Stimulated activated CD8-positive, alpha-beta memory T cell treated with anti-CD3 and anti-CD28 coated beads, Interleukin-12 subunit alpha, Interleukin-12 subunit beta, amount 100 ng/mL, for 4 hours (primary cell): ENCODE data around the gene PDPN.
"Not testable (repeated sequence)": the region's sequence is repeated elsewhere in the genome, so short reads cannot be mapped to it uniquely, and the experiment has no call there.

Experiments used
- DNase-seq: peaks from one replicate; pipeline ENCODE4 v3.0.0-alpha.2; 2020; ENCODE audit warnings: low read depth

Gene PDPN

GRCh38 chr1:13583595-13583965 is at the start of gene PDPN:
Gene PDPN, plus strand, starts transcription at chr1:13583832. Its CDS starts 202 bp downstream, at chr1:13584034.
- DNase-seq, result no peak

DNA sequence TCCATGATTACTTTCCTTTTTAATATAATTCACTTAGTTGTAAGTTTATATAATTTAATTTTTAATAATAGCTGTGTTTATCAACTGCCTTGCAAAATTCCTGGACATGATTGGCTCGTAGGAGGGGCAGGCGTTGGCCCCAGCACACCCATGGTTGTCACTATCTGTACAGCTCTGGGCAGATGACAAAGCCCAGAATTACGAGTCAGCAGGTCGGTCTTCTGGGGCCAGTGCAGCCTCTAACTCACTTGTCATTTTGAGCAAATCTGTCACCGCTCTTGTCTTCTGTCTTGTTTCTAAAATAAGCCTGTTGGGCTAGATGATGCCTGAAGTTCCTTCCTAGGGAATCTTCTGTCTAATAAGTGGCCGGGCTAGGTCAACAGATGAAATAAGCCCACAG is 48.4 kb upstream of the PDPN start:
- no peak for DNase-seq

DNA sequence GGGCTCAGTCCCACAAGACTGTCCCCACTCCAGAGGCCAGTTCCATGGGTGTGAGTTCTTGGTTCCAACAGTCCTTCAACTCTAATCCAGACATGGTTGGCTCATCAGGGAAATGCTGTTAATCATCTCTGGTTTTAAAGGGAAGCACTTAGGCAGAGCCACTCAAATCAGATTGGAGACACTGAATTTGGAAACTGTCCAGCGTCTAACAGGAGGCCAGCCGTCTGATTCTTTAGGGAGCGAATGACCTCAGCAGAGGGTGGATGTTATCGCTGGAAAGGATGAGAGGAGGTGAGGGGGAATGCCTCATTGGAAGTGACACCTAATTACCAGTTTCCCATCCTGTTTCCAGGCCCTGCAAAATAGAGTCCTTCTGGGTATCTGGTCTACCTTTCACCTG is 47.1 kb upstream of the PDPN start:
- DNase-seq, result no peak

DNA sequence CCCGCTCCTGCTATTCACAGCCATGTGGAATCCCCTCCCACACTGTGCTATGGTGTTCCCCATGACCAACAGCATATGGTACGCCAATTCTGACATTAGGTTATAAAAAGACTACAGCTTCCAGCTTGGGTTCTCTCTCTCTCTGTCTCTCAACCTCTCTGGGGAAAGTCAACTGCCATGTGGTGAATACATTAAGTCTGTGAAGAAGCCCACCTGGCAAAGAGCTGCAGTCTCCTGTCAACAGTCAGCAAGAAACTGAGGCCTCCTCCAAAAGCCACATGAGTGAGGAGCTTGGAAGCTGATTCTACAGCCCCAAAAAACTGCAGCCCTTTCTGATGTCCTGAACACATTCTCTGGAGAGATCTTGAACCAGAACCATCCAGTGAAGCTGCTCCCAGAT is 44.8 kb upstream of the PDPN start:
- DNase-seq, result no peak

DNA sequence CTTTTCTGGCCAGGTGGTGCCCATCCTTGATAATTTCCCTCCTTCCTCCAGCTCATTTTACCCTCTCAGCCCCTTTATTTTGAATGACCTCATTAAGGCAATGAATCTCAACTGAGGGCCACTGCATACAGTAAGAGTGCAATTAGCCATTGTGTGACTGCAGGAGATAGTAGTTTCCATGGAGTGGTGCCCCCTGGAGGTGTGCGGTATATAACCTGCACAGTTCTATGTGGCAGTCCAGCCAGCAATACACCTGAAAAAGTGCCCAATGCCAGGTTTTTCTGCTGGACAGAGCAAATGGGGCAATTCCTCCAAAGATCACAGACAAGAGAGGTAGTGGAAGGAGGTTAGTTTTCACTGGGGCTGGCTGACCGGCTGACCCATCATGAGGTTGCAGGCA is 43.9 kb upstream of the PDPN start:
- DNase-seq, result no peak

GRCh38 chr1:13540866-13541265 is 42.8 kb upstream of the PDPN start:
- no peak for DNase-seq

- DNase-seq, result no peak
Observed at GRCh38 chr1:13541435-13542215, 42.0 kb upstream of the PDPN start.

DNA sequence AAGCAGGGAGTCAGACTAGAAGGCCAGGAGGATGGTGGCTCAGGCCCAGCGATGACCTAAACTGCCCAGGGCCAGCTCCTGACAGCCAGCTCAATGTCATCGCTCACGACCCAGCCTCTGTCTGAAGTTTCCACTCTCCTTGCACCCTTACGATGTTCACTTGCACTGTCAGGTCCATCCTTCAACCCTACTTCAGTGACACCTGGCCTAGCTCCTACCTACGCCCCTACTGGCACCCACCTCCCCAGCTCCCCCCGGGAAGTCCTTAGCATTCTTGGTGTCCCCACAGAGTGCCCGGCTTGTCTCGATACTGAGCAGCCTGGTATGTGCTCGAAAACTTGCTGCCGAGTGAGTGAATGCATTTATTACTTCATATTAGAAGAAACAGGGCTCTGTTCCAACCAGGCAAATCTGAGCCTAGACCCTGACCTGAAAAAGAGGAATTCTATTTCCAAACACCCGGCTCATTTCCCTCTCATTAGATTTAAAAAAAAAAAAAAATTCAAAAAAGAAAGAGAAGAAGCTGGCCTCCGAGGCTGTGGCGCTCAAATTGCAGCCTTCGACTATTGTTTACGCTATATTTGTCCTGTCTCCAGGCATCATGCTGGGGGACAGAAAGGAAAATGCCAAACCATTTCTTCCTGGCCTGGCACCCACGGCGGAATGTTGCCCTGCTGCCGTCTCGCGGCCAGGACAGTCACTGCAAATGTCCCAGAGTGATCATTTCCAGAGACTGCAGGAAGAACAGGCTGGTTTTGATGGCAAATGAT is 40.0 kb upstream of the PDPN start:
- DNase-seq, result no peak

DNA sequence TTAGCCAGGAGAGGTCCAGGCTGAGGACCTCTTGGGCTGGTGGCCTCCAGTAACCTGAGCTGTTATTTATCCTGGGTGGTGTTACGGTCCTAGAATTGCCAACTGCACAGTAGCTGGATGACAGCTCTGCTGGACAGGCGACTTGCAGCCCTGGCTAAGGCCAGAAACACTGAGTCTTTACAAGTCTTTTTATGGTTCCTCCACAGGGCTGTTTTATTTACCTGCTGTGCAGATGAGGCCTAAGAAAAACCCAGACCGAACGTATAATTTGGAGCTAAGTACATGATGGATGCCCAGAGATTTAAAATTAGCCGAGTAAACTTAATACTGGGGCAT is 39.4 kb upstream of the PDPN start:
- no peak for DNase-seq

DNA sequence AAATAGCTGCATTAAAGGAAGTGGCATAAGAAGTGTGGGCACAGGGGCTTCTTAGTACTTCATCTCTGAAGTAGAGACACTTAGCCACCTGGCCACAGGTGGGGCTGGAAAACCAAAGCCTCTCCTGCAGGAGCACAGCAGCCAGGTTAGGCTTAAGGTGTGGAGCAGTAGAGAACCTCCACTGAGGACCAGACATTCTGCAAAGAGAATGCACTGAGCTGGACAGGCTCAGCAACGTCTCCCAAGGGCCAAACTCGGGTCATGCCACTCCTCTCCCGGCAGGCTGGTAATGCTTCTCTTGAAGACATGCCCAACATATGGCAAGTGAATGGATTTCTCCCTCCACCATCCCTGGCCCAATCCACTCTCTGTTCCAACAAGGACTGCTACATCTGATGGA is 36.8 kb upstream of the PDPN start:
- no peak for DNase-seq

DNA sequence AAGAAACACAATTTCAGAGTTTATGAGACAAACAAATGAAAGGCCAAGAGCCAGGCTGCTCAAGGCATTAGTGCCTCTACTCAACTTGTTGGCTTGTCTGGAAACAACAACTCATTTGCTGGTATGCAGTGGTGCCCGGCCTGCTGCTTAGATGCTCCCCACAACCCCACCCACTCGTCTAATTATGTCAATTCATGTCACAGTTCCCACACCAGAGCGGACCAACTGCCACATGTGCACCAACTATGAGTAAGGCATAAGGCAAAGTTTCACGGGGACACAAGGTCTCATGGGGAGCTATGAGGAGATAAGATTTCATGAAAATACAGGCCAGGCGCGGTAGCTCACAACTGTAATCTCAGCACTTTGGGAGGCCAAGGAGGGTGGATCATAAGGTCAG is 35.4 kb upstream of the PDPN start:
- no peak for DNase-seq

DNA sequence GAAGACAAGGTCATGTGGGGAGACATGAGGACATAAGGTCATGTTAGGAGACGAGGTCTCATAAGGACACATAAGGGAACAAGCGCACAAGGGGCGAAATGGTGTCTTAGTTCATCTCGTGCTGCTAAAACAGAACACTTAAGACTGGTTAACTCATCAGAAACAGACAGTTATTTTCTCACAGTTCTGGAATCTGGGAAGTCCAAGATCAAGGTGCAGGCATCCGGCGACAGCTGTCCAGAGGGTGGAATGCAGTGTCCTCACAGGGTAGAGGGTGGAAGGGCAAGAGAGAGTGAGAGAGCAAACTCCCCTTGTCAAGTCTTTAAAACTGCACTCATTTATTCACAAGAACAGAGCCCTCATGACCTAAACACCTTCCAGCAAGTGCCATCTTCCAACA is 34.6 kb upstream of the PDPN start:
- DNase-seq, result no peak

- no peak for DNase-seq
Observed at GRCh38 chr1:13549521-13549920, 34.1 kb upstream of the PDPN start.

DNA sequence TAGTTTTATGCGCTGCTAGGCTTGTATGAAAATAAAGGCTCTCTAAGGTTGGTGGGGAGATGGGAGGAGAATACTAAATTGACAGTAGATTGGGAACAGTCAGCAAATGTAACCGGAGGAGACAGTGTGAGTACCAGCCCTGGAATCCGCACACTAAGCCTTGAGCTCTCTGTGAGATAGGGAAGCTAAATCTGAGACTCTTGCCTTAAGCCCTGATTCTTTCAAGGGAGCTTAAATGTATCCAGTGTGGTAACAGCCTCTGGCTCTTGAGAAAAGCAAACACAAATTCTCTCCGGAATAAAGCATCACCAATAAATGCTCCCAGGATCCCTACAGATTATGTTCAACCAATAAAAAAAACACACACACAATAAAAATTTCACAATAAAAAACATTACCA is 33.0 kb upstream of the PDPN start:
- DNase-seq, result no peak

DNA sequence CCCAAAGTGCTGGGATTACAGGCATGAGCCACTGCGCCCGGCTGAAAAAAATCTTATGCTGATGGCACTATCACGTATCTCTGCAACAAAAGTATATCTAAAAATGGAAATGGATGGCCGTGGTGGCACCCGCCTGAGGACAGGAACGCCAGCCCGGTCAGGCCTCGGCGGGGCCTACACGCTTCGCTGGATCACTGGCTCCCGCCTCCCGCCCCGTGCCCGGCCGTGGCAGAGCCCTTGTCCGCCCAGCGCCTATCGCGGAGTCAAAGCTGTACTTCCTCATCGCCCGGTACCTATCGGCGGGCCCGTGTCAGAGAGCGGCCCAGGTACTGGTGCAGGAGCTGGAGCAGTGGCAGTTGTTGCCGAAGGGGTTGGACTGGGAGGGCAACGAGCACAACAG is 28.8 kb upstream of the PDPN start:
- no peak for DNase-seq

- DNase-seq, result no peak
Observed at GRCh38 chr1:13556224-13556764, 27.3 kb upstream of the PDPN start.

GRCh38 chr1:13560541-13560940 is 23.1 kb upstream of the PDPN start:
- no peak for DNase-seq

DNA sequence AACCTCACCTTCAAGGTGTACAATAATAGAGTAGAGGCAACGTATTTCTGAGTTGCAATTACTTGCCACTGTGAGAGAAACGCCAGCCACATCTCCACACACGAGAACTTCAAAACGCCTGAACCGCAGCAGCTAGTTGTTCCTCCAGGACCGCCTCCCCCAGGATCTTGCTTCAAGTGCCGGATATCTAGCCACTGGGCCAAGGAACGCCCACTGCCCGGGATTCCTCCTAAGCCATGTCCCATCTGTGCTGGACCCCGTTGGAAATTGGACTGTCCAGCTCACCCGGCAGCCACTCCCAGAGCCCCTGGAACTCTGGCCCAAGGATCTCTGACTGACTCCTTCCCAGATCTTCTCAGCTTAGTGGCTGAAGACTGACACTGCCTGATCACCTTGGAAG is 20.7 kb upstream of the PDPN start:
- DNase-seq, result not testable (repeated sequence)

GRCh38 chr1:13564073-13564472 is 19.6 kb upstream of the PDPN start:
- no peak for DNase-seq

- DNase-seq, result not testable (repeated sequence)
Observed at GRCh38 chr1:13570435-13570834, 13.2 kb upstream of the PDPN start.

- DNase-seq, result no peak
Observed at GRCh38 chr1:13570924-13571323, 12.7 kb upstream of the PDPN start.

- no peak for DNase-seq
Observed at GRCh38 chr1:13573586-13573985, 10.0 kb upstream of the PDPN start.

DNA sequence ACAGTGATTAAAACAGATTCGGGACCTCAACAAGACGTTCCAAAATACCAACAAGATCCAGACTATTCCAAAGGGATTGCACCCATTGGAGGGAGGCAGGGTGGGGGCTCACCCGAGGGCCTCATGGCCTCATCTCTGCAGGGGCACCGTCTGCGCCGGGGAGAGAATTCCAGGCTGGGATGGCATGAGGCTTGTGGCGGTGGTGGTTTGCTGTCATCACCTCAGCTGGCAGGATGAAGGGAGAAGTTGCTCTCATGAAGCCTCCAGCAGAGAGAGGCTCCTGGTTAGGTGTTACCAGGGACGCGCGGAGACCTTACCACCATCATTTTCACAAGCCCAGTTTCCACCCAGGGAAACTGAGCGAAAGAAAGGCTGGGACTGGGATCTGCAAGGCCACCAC is 6.7 kb upstream of the PDPN start:
- DNase-seq, result no peak

- no peak for DNase-seq
Observed at GRCh38 chr1:13577846-13578245, 5.8 kb upstream of the PDPN start.
